OCI-LY7 (cell line): ENCODE results near the gene MACROD2. TPM values are rescaled to one million over a fixed set of nuclear protein-coding genes. Genes with fewer than 3 reads are reported as not detected.

Source experiments
- BruUV-seq: library from RNA; stranded (reverse); fragments of 400-500 nt; replicated peaks from 2 replicates; lab custom pipeline; 2021; lab: Mats Ljungman, UMichigan
- CTCF ChIA-PET: fragments of 300-600 bp; sonication (Branson Sonifier 250); formaldehyde crosslinking; loops from one replicate; lab custom pipeline; 2022; ENCODE audit warnings: antibody characterized with exemption; ENCODE audit not compliant: unreplicated experiment; lab: Charles Lee
- POLR2A ChIA-PET: fragments of 300-600 bp; sonication (Branson Sonifier 250); formaldehyde crosslinking; loops from one replicate; lab custom pipeline; 2022; ENCODE audit warnings: antibody characterized with exemption; lab: Charles Lee
- DNase-seq: peaks from one replicate; pipeline ENCODE4 v3.0.0-alpha.2; 2015; ENCODE audit warnings: low spot score
- H2AFZ ChIP-seq: fragments of 200-600 bp; sonication (generic), shearing (Covaris generic); 2 replicates; pipeline ENCODE4 v1.6.1; 2014; ENCODE audit warnings: mild to moderate bottlenecking, antibody characterized with exemption, low read length, moderate library complexity
- H3K27ac ChIP-seq: fragments of 200-600 bp; sonication (generic); 2 replicates; pipeline ENCODE4 v1.5.1; 2014; ENCODE audit warnings: mixed run types, low read depth, mild to moderate bottlenecking, moderate library complexity, low read length, inconsistent platforms; ENCODE audit not compliant: poor library complexity, severe bottlenecking
- H3K36me3 ChIP-seq: fragments of 200-600 bp; sonication (generic); 2 replicates; pipeline ENCODE4 v1.6.1; 2014; ENCODE audit warnings: mild to moderate bottlenecking, antibody characterized with exemption, low read length, moderate library complexity, mixed read lengths; ENCODE audit not compliant: insufficient read depth
- H3K4me1 ChIP-seq: fragments of 200-600 bp; sonication (generic); 2 replicates; pipeline ENCODE4 v1.5.1; 2014; ENCODE audit warnings: mild to moderate bottlenecking, low read length; ENCODE audit not compliant: insufficient read depth, poor library complexity, severe bottlenecking
- H3K4me2 ChIP-seq: fragments of 200-600 bp; sonication (generic); 2 replicates; pipeline ENCODE4 v1.6.1; 2014; ENCODE audit warnings: mild to moderate bottlenecking, low read length
- H3K4me3 ChIP-seq: fragments of 200-600 bp; sonication (generic); 2 replicates; pipeline ENCODE4 v1.5.1; 2014; ENCODE audit warnings: mild to moderate bottlenecking, low read depth, low read length; ENCODE audit not compliant: poor library complexity, severe bottlenecking
- H3K79me2 ChIP-seq: fragments of 200-600 bp; sonication (generic); 2 replicates; pipeline ENCODE4 v1.6.1; 2016; ENCODE audit warnings: low read depth, mild to moderate bottlenecking, low read length, moderate library complexity, mixed read lengths; ENCODE audit not compliant: insufficient read depth
- H3K9me2 ChIP-seq: fragments of 200-600 bp; sonication (generic); 2 replicates; pipeline ENCODE4 v1.6.1; 2016; ENCODE audit warnings: mild to moderate bottlenecking, low read length, mixed read lengths; ENCODE audit not compliant: insufficient read depth
- H3K9me3 ChIP-seq: fragments of 200-600 bp; sonication (generic); 2 replicates; pipeline ENCODE4 v1.6.1; 2014; ENCODE audit warnings: mild to moderate bottlenecking, mixed run types, low read length, mixed read lengths
- H4K20me1 ChIP-seq: fragments of 200-600 bp; sonication (generic); 2 replicates; pipeline ENCODE4 v1.6.1; 2014; ENCODE audit warnings: mild to moderate bottlenecking, antibody characterized with exemption, low read length, moderate library complexity, mixed read lengths; ENCODE audit not compliant: insufficient read depth
- CTCF ChIP-seq: fragments of 200-600 bp; sonication (generic); conservative IDR thresholded peaks from 2 replicates; pipeline ENCODE4 v1.5.1; 2014; ENCODE audit warnings: mild to moderate bottlenecking, antibody characterized with exemption, low read length, moderate library complexity, mixed read lengths
- EZH2phosphoT487 ChIP-seq: fragments of 200-600 bp; sonication (generic); IDR thresholded peaks from 2 replicates; pipeline ENCODE4 v1.6.1; 2018; ENCODE audit warnings: low read depth, borderline replicate concordance, mild to moderate bottlenecking, mixed run types, antibody characterized with exemption, low read length, moderate library complexity, mixed read lengths
- intact Hi-C: fragments of 100-400 bp; cut with micrococcal nuclease; formaldehyde crosslinking; loops from one replicate; pipeline ENCODE4 v1.10.0; 2022; ENCODE audit not compliant: unreplicated experiment
- total RNA-seq, 2 experiments: library from RNA; depleted of rRNA in 1 of 2; stranded (reverse); fragments of >200 nt in 1 of 2; shearing (Covaris generic) in 1 of 2; gene quantifications; 2 replicates each; pipeline ENCODE4 v1.2.3, GENCODE V29; 2014 to 2022

The MACROD2 gene
- total RNA-seq, 2 experiments from 2014 or later, result 0.09 to 4.5 TPM

GRCh38 chr20:14885661-14886060 is 890.3 kb downstream of the MACROD2 start:
- no peak for DNase-seq
- intact Hi-C loops, result no loop called here
- Histone ChIP-seq H2AFZ (no peak overlapping the region), H4K20me1 (no peaks in the 10 kb centered on the region), H3K4me1 (no peaks in the 10 kb centered on the region), H3K4me2 (no peak overlapping the region), H3K4me3 (no peak overlapping the region), H3K9me2 (no peaks in the 10 kb centered on the region), H3K27ac (no peak overlapping the region), H3K36me3 (no peaks in the 10 kb centered on the region), H3K9me3 (no peaks in the 10 kb centered on the region), H3K79me2 (no peaks in the 10 kb centered on the region)
- TF ChIP-seq EZH2phosphoT487 (no peak), CTCF (no peak)
- BruUV-seq, result no TSS peak
- CTCF ChIA-PET, result no interaction called here
- POLR2A ChIA-PET, result no interaction called here

GRCh38 chr20:14888134-14888533 is 892.8 kb downstream of the MACROD2 start:
- Histone ChIP-seq H3K36me3 (no peaks in the 10 kb centered on the region), H4K20me1 (no peaks in the 10 kb centered on the region), H3K4me3 (no peak overlapping the region), H3K9me2 (no peaks in the 10 kb centered on the region), H3K4me2 (no peak overlapping the region), H2AFZ (no peak overlapping the region), H3K9me3 (no peaks in the 10 kb centered on the region), H3K79me2 (no peaks in the 10 kb centered on the region), H3K4me1 (no peaks in the 10 kb centered on the region), H3K27ac (no peak overlapping the region)
- CTCF ChIA-PET, result no interaction called here
- no peak for DNase-seq
- POLR2A ChIA-PET, result no interaction called here
- intact Hi-C loops, result no loop called here
- BruUV-seq, result no TSS peak
- TF ChIP-seq CTCF (no peak), EZH2phosphoT487 (no peak)

- DNase-seq, result no peak
- no peak overlapping the region for H3K4me3 ChIP-seq
- H3K9me2 ChIP-seq, result no peaks in the 10 kb centered on the region
- H3K9me3 ChIP-seq, result no peaks in the 10 kb centered on the region
- CTCF ChIA-PET, result no interaction called here
- TF ChIP-seq CTCF (no peak), EZH2phosphoT487 (no peak)
- no peak overlapping the region for H3K27ac ChIP-seq
- POLR2A ChIA-PET, result interaction anchor here (0.6 kb wide), 1 partner anchor 96 kb away, joined by 4 read pairs; no protein-coding TSS in a partner anchor
- H3K36me3 ChIP-seq, result no peaks in the 10 kb centered on the region
- no peak overlapping the region for H2AFZ ChIP-seq
- no peaks in the 10 kb centered on the region for H4K20me1 ChIP-seq
- intact Hi-C loops, result no loop called here
- H3K79me2 ChIP-seq, result no peaks in the 10 kb centered on the region
- H3K4me2 ChIP-seq, result no peak overlapping the region
- no peaks in the 10 kb centered on the region for H3K4me1 ChIP-seq
- BruUV-seq, result no TSS peak
Observed at GRCh38 chr20:14889496-14890255, 894.4 kb downstream of the MACROD2 start.
